CD14-positive monocyte (primary cell): Measurements from ENCODE around the gene TSG101. TPM values are rescaled to one million over a fixed set of nuclear protein-coding genes. Genes with fewer than 3 reads are reported as not detected.

ENCODE experiments used
- DNase-seq, 3 donors: peaks; one replicate each; pipeline ENCODE4 v3.0.0-alpha.2; 2011 to 2022
- H2AFZ ChIP-seq: 2 replicates; pipeline ENCODE4 v1.6.0; 2012; ENCODE audit warnings: mild to moderate bottlenecking, low read depth, low read length, inconsistent platforms; ENCODE audit not compliant: insufficient read depth, poor library complexity, severe bottlenecking
- H3K27ac ChIP-seq, 2 donors: 1 replicate in 1 of 2; 2 replicates in 1 of 2; pipeline ENCODE4 v1.5.1; 2012 to 2013; ENCODE audit warnings: low read length in 2 of 2, control low read depth in 1 of 2, inconsistent platforms in 1 of 2, low read depth in 1 of 2, mild to moderate bottlenecking in 1 of 2
- H3K27me3 ChIP-seq, 2 donors: one replicate each; pipeline versions ENCODE4 v1.6.0 to v1.6.1; 2011 to 2013; ENCODE audit warnings: low read length in 2 of 2; ENCODE audit not compliant: control insufficient read depth in 2 of 2, insufficient read depth in 2 of 2
- H3K36me3 ChIP-seq, 2 donors: replicated peaks in 1 of 2; 1 replicate in 1 of 2; 2 replicates in 1 of 2; pipeline versions ENCODE4 v1.5.1 to v1.6.1; 2012 to 2013; ENCODE audit warnings: low read length in 2 of 2, control low read depth in 1 of 2, inconsistent platforms in 1 of 2, mild to moderate bottlenecking in 1 of 2; ENCODE audit not compliant: insufficient read depth in 2 of 2, control insufficient read depth in 1 of 2
- H3K4me1 ChIP-seq, 2 donors: 1 replicate in 1 of 2; 2 replicates in 1 of 2; pipeline versions ENCODE4 v1.5.1 to v1.6.1; 2012 to 2013; ENCODE audit warnings: low read length in 2 of 2, control low read depth in 1 of 2, inconsistent platforms in 1 of 2, mild to moderate bottlenecking in 1 of 2, moderate library complexity in 1 of 2; ENCODE audit not compliant: insufficient read depth in 2 of 2, control insufficient read depth in 1 of 2
- H3K4me2 ChIP-seq: replicated peaks from 2 replicates; pipeline ENCODE3; 2012; ENCODE audit warnings: low read length, moderate library complexity, mild to moderate bottlenecking; ENCODE audit not compliant: poor library complexity, severe bottlenecking; ENCODE audit errors: extremely low read depth
- H3K4me3 ChIP-seq, 3 experiments: fragments of 200-600 bp in 1 of 3; sonication (generic) in 1 of 3; replicated peaks in 1 of 3; 1 replicate in 2 of 3; 2 replicates in 1 of 3; pipeline ENCODE4 v1.5.1; 2011 to 2013; ENCODE audit warnings: low read length in 3 of 3, mild to moderate bottlenecking in 3 of 3, control low read depth in 2 of 3, low read depth in 2 of 3, inconsistent platforms in 1 of 3, moderate library complexity in 1 of 3
- H3K79me2 ChIP-seq: 2 replicates; pipeline ENCODE4 v1.6.0; 2012; ENCODE audit warnings: mild to moderate bottlenecking, control low read depth, inconsistent platforms, low read length, moderate library complexity; ENCODE audit not compliant: insufficient read depth
- H3K9ac ChIP-seq: 2 replicates; pipeline ENCODE4 v1.6.0; 2017; ENCODE audit warnings: low read length, mild to moderate bottlenecking; ENCODE audit not compliant: insufficient read depth, poor library complexity, severe bottlenecking
- H3K9me3 ChIP-seq, 2 donors: replicated peaks in 1 of 2; 1 replicate in 1 of 2; 2 replicates in 1 of 2; pipeline versions ENCODE4 v1.5.1 to v1.6.1; 2012 to 2013; ENCODE audit warnings: low read length in 2 of 2, control low read depth in 1 of 2; ENCODE audit not compliant: control insufficient read depth in 1 of 2, insufficient read depth in 1 of 2
- H4K20me1 ChIP-seq: 2 replicates; pipeline ENCODE4 v1.6.0; 2012; ENCODE audit warnings: mild to moderate bottlenecking, low read length, control low read depth, moderate library complexity; ENCODE audit not compliant: insufficient read depth
- H3K27ac Mint-ChIP-seq, 7 donors: one replicate each; pipeline ENCODE4 v1.8.0; 2020; ENCODE audit warnings: mild to moderate bottlenecking in 7 of 7, mixed read lengths in 7 of 7, moderate library complexity in 6 of 7, inconsistent platforms in 2 of 7
- H3K27me3 Mint-ChIP-seq, 3 donors: one replicate each; pipeline ENCODE4 v1.8.0; 2021 to 2022; ENCODE audit warnings: low read depth in 3 of 3, mild to moderate bottlenecking in 3 of 3, mixed read lengths in 3 of 3, moderate library complexity in 3 of 3, inconsistent platforms in 1 of 3
- H3K36me3 Mint-ChIP-seq, 2 donors: one replicate each; pipeline ENCODE4 v1.8.0; 2020; ENCODE audit warnings: mixed read lengths in 2 of 2, inconsistent platforms in 1 of 2, mild to moderate bottlenecking in 1 of 2
- H3K4me1 Mint-ChIP-seq: one replicate; pipeline ENCODE4 v1.8.0; 2020; ENCODE audit warnings: mild to moderate bottlenecking, mixed read lengths
- H3K4me3 Mint-ChIP-seq, 2 donors: one replicate each; pipeline ENCODE4 v1.8.0; 2020; ENCODE audit warnings: mild to moderate bottlenecking in 2 of 2, mixed read lengths in 2 of 2, moderate library complexity in 1 of 2
- H3K9me3 Mint-ChIP-seq, 7 donors: one replicate each; pipeline ENCODE4 v1.8.0; 2020 to 2022; ENCODE audit warnings: mixed read lengths in 7 of 7, mild to moderate bottlenecking in 6 of 7, moderate library complexity in 6 of 7, inconsistent platforms in 2 of 7
- WGBS: methylation state at CpG from one replicate; pipeline ENCODE4 v1.1.5; 2013; ENCODE audit warnings: missing lambda C conversion rate; ENCODE audit not compliant: insufficient coverage; 5-methylcytosine and 5-hydroxymethylcytosine counted together
- intact Hi-C, 2 donors: fragments of 100-400 bp; cut with micrococcal nuclease; formaldehyde crosslinking; loops; one replicate each; pipeline versions ENCODE4 v1.15.0 to v1.15.1; 2023
- polyA minus RNA-seq: library from RNA; depleted of rRNA, polyadenylated mRNA; stranded (reverse); fragments of >200 nt; gene quantifications from 2 replicates; pipeline ENCODE4 v1.2.3, GENCODE V29; 2012
- polyA plus RNA-seq, 3 donors: library from polyadenylated mRNA; depleted of rRNA in 1 of 3; unstranded in 2 of 3; stranded (reverse) in 1 of 3; fragments of 300-500 nt in 2 of 3; fragments of >200 nt in 1 of 3; fragmentation: Illumina TruSeq in 2 of 3; gene quantifications; 1 replicate in 2 of 3; 2 replicates in 1 of 3; pipeline ENCODE4 v1.2.3, GENCODE V29; 2012 to 2021
- total RNA-seq, 12 experiments: library from RNA in 1 of 12; stranded (reverse) in 1 of 12; fragments of 120-200 nt in 1 of 12; gene quantifications; one replicate each; pipeline ENCODE4 v1.2.4 and lab custom pipeline; 2013 to 2026; ENCODE audit warnings: mixed read lengths in 6 of 12, inconsistent platforms in 1 of 12
- TF ChIP-seq, protein P1 (sequence below): fragments of 200-600 bp; IDR thresholded peaks from one replicate; pipeline ENCODE4 v1.8.0; 2022; ENCODE audit warnings: antibody characterized with exemption, mild to moderate bottlenecking

TSG101 gene
- total RNA-seq (2013): 76.9 TPM
- polyA plus RNA-seq (100 to 1,000 TPM in 2 of 3 donors, 10 to 100 TPM in 1; 76.7 to 116 (median 112) TPM), polyA minus RNA-seq (29.9 and 51.4 TPM in 2 replicates), total RNA-seq (lab: John Stamatoyannopoulos, UW) (48.2 to 93.0 (median 57.6) reads per million in 11 experiments)

DNA sequence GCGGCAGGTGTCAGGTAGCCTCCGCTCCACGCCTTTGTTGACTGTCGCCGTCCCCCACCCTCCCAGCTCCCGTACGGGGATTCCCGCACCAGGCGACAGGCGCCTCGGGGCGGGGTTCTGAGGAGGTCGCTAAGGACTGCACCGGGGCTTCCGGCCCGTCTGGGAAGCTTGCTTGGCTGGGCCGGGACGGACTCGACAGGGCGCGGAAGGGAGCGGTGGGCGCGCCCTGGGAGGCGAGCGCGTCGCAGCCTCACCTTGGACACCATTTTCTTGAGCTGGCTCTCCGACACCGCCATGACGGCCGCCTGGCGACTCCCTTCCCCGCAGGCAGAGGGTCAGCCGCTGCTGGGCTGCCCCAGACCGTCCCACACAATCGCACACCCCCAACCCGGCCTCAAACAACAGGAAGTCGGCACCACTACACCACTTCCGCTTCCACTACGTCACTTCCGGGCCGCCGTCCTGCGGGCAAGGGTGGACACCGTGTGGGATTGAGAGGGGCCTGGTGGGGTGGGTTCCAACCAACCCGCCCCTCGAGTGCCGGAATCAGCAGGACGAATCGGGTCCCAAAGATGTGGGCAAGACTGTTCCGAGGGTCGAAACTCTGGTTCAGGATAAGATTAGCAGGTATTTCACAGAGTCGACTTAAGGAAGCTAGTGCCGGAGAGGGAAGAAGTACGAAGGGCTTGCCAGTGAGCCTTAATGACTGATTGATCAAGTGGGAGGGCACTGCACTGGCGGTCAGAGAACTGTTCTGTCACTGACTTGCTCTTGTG, at the start of gene TSG101:
TSS of gene TSG101 (minus strand) at position 422 of the 776 bp plus-strand sequence. CDS start at position 296, 126 bp downstream.
- under 1% methylated on average over 51 of the region's 57 CpGs for WGBS
- Histone ChIP-seq H4K20me1 (peaks cover 4% of the 10 kb centered on the region), H3K4me1 (peaks cover 14 to 19% of the 10 kb centered on the region in 2 donors), H2AFZ (peak within 1 kb of the TSS; percentile 76), H3K4me3 (peak within 1 kb of the TSS; percentile 68 to 95 (median 89)), H3K27ac (peak within 1 kb of the TSS; percentile 99 to 100), H3K36me3 (peaks cover 5 to 27% of the 10 kb centered on the region in 2 donors), H3K9ac (peak within 1 kb of the TSS; percentile 97), H3K27me3 (no peaks in the 10 kb centered on the region), H3K9me3 (no peaks in the 10 kb centered on the region), H3K4me2 (peak within 1 kb of the TSS; percentile 75), H3K79me2 (peaks cover 48% of the 10 kb centered on the region)
- peak; percentile 90 to 97 (median 96) for DNase-seq
- Mint-ChIP-seq H3K4me1 (peaks cover 18% of the 10 kb centered on the region), H3K27ac (peak within 1 kb of the TSS; percentile 100), H3K9me3 (peaks cover 0 to 4% (median 0%) of the 10 kb centered on the region in 7 donors), H3K27me3 (no peaks in the 10 kb centered on the region), H3K4me3 (peak within 1 kb of the TSS; percentile 94 to 99), H3K36me3 (peaks cover 24 to 45% of the 10 kb centered on the region in 2 donors)
- TF ChIP-seq, protein P1, sequence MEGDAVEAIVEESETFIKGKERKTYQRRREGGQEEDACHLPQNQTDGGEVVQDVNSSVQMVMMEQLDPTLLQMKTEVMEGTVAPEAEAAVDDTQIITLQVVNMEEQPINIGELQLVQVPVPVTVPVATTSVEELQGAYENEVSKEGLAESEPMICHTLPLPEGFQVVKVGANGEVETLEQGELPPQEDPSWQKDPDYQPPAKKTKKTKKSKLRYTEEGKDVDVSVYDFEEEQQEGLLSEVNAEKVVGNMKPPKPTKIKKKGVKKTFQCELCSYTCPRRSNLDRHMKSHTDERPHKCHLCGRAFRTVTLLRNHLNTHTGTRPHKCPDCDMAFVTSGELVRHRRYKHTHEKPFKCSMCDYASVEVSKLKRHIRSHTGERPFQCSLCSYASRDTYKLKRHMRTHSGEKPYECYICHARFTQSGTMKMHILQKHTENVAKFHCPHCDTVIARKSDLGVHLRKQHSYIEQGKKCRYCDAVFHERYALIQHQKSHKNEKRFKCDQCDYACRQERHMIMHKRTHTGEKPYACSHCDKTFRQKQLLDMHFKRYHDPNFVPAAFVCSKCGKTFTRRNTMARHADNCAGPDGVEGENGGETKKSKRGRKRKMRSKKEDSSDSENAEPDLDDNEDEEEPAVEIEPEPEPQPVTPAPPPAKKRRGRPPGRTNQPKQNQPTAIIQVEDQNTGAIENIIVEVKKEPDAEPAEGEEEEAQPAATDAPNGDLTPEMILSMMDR: no peak
- intact Hi-C loops: loop anchor here (5.0 to 10.0 kb wide), 4 partner anchors 106 to 204 kb away; partner anchors contain the start of genes SPTY2D1 (in 2 of the 2), GTF2H1 (in 1 of the 2), HPS5 (in 1 of the 2) and LDHA (in 1 of the 2)

DNA sequence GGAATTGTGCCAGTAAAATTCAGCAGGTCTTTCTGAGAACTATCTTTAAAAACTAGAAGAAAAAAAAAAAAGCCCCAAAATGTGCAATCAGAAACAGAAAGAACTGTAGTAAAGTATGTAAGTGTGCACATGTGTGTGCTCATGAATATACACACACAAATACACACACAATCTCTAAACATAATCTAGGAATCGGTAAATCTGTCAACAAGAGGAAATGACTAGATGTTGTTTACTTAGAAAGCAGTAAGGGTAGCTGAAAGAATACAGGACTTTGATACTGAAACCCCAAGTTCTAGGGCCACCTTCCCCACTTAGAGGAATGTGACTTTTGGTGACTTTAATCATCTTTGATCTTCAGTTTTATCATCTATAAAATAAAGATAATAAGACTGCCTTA, 48.6 kb upstream of the TSG101 start:
- H3K4me2 ChIP-seq: no peak overlapping the region
- Mint-ChIP-seq H3K36me3 (peaks cover 68 to 76% of the 10 kb centered on the region in 2 donors), H3K27ac (no peak overlapping the region), H3K9me3 (peaks cover 0 to 2% (median 0%) of the 10 kb centered on the region in 7 donors), H3K4me1 (peaks cover 6% of the 10 kb centered on the region), H3K27me3 (peaks cover 0 to 2% (median 0%) of the 10 kb centered on the region in 3 donors), H3K4me3 (no peak overlapping the region)
- no peaks in the 10 kb centered on the region for H3K27me3 ChIP-seq
- peaks cover 51 to 94% of the 10 kb centered on the region in 2 donors for H3K36me3 ChIP-seq
- H2AFZ ChIP-seq: no peak overlapping the region
- H3K4me1 ChIP-seq: no peaks in the 10 kb centered on the region
- H3K9ac ChIP-seq: no peak overlapping the region
- WGBS: no CpG with 5 or more reads among the region's 1 CpG
- no peak overlapping the region for H3K27ac ChIP-seq
- no peaks in the 10 kb centered on the region for H4K20me1 ChIP-seq
- H3K79me2 ChIP-seq: no peaks in the 10 kb centered on the region
- DNase-seq: no peak
- no peaks in the 10 kb centered on the region for H3K9me3 ChIP-seq
- TF ChIP-seq, protein P1: no peak
- H3K4me3 ChIP-seq: no peak overlapping the region
- intact Hi-C loops: no loop called here
